Activated naive CD4-positive, alpha-beta T cell treated with anti-CD3 and anti-CD28 coated beads, Interleukin-2, amount 50 U/mL, for 16 hours (primary cell): Measurements from ENCODE around the gene TMPRSS2.

Experiments used
- DNase-seq: peaks from one replicate; pipeline ENCODE4 v3.0.0-alpha.2; 2020

Gene TMPRSS2

DNA sequence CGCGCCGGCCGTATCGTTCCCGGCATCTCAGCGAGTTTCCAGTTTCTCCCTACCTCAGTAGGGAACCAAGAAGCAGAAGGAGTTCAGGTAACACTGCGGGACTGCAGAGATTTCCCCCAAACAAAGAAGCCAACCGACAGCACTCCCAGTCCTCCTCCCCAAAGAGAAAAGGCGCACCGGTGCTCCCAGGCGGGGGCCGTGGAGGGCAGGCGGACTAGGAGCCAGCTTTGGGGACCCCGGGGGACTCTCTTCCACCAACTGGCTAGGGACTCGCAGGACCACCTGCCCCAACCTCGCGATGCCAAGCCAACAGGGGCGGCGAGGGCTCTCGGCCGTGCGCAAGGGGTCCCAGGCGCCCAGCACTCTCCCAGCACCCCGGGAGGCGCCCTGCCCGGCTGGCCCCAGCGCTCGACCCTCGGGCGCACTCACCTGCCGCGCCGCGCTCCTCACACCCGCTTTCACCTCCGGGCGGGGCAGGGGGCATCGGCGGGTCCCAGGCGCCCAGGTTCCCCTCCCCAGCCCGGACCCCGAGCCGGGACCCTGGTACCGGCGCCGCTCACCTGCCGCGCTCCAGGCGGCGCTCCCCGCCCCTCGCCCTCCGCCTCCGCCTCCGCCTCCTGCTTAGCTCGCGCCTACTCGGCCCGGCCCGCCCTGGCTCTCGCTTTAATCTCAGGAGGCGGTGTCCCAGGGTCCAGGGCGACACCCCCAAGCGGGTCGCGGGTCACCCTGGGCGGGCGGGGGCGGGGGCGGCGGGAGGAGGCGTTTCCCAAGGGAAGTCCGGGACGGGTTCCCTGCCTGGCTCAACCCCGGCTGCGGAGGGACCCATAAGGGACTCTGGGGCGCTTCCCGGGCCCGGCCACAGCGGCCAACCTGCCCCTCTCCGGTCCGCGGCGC lies at the start of gene TMPRSS2:
Gene TMPRSS2, minus strand, starts transcription at position 638 of the 894 bp plus-strand sequence. CDS start 10,025 bp downstream, outside the sequence.
- no peak for DNase-seq

DNA sequence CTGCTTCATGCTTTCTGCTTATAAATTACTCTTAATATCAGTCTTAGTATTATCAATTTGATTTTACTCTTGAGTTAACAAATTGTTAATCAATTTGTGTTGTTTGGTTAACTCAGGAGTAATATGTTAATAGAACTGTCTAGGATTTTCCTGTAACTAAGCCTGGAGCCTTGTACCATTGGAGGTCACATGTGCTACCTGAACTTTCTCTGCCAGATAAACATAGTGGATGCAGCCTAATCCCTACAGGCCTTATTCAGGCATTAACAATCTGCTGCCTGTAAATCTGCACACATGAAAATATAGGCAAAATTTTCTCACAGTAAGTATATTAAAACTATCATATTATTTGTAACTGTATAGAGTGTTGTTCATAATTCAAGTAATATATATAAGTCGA lies 47.1 kb upstream of the TMPRSS2 start:
- no peak for DNase-seq

DNA sequence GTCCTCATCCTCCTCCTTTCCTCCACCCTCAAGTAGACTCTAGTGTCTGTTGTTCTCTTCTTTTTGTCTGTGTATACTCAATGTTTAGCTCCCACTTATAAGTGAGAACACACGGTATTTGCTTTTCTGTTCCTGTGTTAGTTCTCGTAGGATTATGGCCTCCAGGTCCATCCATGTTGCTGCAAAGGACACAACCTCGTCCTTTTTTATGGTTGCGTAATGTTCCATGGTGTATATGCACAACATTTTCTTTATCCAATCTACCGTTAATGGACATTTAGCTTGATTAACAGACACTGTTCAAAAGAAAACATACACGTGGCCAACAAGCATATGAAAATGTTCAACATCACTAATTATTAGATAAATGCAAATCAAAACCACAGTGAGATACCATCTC lies 44.3 kb upstream of the TMPRSS2 start:
- no peak for DNase-seq

DNA sequence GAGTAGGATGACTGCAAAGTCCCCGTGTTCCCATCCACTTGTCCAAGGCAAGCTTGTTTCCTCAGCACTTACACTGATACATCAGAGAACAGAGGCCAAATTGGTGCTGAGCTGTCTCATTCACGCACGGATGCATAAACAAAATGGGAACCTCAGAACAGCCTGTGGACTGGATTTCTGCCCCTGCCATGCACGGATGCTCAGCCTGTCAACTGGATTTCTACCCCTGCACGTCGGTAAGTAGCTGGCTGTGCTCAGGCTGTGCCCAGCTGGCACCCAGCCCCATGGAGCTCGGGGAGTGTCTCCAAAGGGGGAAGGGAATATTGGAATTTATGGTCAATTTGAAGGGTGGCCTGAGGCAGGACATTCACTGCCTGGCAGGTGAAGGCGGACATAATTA lies 40.8 kb upstream of the TMPRSS2 start:
- DNase-seq: no peak

DNA sequence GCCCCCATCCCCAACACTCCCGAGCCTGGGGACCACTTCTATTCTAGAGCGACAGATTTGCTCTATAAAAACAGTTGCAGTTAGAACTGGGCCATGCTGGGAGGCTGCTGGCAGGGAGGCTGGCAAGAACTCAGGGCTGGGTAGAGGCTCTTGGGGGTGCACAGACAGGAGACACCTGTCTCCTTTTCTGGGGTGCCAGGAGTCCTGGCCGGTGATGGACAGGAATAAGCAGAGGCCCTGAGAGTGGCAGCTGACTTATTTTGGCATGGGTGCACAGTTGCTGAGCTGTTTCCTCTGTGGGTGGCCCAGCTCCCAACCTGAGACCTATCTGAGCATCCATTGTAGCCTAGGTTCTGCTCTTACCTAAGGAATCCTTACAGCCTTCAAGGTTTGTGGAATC lies 39.2 kb upstream of the TMPRSS2 start:
- no peak for DNase-seq

DNA sequence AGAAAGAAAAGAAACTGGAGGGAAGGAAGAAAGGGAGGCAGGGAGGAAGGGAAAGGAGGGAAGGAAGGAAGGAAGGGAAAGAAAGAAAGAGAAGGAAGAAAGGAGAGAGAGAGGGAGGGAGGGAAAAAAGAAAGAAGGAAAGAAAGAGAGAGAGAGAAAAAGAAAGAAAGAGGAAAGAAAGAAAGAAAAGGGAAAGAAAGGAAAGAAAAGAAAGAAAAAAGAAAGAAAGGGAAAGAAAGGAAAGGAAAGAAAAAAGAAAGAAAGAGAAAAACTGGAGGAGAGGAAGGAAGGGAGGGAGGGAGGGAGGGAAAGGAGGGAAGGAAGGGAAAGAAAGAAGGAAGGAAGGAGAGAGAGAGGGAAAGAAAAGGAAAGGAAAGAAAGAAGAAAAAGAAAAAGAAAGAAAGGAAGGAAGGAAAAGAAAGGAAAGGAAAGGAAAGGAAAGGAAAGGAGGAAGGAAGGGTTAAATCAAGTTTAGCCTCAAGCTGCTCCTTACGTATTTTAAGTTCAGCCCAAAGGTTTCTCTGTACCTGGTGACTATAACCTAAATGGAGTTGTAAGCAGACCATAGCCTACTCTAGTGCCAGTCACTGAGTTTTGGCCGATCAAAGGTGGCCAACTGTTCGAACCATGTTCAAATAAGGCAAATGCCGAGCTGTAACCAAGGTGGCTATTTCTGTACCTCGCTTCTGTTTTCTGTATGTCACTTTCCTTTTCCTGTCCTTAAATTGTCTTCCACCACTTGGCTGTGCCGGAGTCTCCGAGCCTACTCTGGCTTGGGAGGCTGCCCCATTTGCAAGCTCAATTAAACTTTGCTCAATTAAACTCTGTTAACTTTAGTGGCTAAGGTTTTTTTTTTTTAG lies 37.8 kb upstream of the TMPRSS2 start:
- DNase-seq: no peak

DNA sequence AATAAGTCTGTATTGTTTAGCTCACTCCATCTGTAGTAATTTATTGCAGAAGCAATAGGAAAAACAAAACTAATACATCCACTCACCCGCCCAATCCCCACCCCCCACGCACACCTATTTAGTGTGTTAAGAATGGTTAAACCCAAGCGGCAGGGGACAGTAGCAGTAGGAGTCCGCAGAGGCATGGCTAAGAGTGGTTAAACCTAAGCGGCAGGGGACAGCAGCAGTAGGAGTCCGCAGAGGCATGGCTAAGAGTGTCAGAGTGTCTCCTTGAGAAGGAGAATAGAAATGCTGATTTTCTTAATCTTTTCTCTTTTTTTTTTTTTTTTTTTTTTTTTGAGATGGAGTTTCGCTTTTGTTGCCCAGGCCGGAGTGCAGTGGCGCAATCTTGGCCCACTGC lies 34.8 kb upstream of the TMPRSS2 start:
- DNase-seq: no peak

DNA sequence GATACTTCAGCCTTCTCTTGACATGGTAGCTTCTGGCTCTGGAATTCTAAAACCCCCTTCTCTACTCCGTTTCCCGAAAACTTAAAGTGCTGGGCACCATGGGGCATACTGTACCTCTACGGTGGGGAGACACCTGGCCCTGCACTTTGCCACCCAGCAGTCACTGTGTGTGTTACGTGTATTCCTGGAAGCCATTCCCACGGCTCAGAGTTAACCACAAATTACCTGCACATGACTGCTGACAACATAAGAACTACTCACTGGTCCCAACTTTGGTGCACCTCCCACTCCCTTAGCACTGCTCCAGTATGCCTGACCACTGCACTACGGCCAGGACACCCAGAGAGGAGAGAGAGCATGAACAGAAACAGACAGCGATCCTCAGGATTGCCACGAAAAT lies 29.4 kb upstream of the TMPRSS2 start:
- no peak for DNase-seq

DNA sequence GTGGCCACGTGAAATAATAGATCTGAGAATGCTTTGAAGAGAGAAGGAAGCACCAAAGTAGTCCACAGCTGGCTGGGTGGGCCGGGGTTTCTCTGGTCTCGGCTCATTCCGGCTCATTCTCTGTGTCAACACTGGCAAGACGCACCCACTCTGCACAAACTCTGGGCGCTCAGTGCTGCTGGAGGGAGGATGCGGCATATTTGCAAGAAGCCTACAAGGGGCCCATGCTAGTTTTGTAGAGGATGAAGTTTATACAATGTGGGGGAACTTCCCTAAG lies 28.8 kb upstream of the TMPRSS2 start:
- DNase-seq: no peak

DNA sequence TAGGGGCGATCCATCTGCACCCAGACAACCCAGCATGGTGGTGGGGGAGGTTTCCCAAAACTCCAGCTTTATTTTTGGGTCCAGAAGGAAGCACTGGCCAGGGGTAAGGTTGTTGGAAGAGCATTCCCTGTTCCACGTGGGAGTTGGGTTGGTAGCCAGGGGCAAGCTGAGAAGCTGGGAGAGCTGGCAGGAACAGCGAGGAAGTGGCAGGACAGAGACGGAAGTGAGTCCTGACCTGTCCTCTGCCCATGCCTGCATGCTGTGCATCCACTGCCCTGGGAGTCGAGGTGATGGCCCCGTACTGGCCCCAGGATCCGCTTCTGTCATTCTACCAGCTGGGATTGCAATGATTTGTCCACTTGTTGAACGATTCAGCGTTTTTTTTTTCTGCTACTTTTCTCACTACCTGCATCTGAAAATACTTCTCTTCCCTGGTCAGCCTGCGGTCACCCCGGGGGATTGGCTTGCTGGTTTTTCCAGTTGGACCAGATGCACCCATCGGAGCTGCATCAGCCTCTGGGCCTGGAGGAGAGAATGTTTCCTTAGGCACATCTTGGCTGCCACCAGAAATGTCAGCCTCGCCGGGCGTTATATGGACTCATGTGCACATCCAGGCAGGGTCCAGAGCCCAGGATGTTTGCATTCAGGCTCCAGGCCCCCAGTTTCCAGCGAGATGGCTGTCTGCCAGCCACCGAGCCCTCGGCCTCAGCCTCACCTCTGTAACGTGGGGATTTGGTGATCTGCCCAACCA lies 28.3 kb upstream of the TMPRSS2 start:
- DNase-seq: no peak

DNA sequence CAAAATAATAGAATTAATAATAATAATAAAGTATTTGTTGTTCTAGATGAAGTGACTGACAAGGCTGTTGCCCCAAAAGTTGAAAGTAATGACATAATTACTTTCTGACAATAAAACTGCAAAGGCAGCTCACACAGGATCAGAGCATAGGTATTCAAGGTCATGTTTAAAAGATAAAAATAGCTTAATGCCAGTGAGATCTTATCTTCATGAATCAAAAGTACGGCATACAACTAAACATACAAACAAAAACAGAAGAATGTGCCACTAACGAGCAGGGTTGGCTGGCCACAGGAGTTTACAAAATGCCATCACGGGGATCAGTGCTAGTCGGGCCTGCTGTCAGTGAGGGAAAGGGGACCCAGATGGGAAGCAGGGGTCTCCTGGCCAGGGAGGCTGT lies 22.4 kb upstream of the TMPRSS2 start:
- no peak for DNase-seq

DNA sequence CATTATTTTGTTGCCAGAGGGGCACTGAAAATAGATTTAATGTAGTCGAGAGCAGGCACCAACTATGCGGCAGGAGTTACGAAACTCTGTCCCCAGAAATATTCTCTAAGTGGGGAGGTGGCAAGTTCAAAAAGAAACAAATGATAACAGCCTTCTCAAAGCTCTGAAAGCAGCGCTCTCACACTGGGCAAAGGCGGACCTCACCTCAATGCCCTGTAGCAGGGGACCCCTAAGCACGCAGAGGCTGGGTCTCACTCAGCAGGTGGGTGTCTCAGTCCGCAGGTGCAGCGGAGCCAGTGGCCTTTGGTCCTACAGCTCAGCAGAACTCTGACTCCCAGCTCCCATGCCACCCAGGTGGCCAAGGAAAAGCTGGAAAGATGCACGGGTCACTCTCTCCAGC lies 21.8 kb upstream of the TMPRSS2 start:
- no peak for DNase-seq

DNA sequence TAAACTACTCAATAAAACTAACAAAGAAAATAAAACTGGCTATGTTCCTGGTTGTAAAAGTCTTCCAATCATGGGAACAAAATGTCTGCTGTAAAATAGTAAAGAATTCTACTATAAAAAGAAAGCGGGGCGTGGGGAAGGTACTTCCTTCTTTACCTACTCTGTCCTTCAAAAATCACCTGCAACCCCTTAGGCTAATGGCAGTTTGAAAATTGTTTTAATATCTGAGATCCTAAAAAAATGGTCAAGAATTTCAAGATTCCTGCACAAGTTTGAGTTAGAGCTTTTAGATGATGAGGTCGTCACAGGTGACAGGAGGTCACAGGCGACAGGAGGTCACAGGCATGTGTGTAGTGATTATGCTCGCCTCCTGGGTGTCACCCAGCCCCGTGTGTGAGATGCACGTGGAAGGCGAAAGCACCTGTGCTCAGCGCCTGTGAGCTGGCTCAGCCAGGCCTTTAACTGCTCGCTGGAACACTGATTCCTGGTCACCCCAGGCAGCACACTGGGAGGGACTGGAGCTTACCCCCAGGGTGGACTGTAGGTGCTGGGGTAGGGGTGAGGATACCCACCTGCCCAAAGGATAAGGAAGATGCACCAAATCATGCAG lies 18.6 kb upstream of the TMPRSS2 start:
- no peak for DNase-seq

DNA sequence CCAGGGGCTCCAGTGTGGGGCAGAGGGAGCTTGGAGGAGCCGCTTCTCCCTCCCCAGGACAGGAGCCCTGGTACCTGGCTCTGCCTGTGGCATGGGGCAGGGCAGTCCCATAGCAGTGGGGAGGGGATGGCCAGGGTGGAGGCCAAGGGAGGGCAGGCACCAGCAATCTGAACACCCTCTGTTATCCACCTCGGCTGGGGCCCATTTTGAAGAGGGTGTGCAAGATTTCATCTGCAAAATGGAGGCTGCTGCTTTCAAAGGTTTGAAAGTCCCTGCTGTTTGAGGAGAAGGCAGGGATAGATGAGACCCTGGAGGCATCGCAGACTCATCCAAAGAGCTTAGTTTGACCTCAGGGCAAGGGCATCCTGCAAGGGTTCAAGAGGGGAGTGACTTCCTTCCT lies 15.2 kb upstream of the TMPRSS2 start:
- no peak for DNase-seq

DNA sequence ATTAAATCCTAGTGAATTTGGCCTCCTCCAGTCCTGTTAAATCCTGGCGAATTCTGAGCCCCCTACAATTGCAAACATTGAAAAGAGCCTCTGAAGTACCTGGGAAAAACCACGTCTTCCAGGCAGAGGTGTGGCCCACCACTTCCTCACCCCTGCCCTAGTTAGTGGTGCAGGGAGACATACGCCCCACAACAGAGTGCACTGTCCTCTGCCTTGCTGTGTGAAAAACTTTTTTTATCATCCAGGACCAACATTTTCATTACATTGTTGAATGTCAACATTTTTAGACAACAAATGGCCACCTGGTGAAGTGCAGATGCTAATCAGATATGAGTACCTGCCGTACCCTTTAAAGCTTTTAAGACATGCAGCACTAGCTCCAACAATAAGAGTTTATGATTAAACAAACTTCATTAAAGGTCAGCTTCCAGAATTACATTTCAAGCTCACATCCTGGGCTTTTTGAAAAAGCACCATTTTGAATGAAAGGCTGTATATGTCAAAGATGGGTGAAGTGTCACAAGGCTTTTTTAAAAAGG lies 13.6 kb upstream of the TMPRSS2 start:
- DNase-seq: no peak

DNA sequence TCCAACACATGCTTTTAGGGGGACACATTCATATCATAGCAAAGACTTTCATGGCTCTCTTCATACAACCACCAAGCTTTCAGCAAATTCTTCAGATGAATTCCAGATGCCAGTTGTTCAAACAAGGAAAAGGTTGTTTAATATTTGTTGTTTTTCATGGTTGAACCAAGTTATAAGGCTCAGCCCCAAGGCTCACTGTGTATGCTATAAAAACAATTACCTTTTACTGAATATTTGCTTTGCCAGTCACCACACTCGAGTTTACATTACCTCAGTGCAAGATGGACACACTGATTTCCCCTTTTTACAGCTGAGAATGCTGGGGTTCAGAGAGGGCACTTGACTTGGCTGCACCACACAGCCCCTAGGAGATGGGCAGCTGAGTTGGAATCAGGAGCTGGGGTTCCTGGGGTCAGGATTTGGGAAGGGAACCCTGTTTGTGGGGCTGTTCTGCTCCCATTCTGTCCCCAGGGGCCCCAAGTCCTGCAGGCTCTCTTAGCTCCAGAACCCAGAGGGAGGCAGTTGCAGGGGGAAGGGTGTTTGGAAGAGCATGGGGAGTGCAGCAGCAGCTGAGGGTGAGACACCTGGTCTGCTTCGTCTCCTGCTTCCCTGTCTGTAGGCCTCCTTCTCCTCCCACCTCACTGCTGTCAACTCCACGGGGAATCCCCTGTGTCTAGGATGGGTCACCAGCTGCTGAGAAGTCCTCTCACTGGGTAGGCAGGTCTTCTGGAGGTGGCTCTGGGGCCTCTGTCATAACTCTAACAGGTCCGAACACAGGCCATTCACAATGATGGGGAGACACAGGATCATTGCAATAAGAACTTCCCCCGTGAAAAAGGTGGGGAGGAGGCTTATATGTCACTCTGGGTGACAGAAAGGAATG lies 12.8 kb upstream of the TMPRSS2 start:
- no peak for DNase-seq

DNA sequence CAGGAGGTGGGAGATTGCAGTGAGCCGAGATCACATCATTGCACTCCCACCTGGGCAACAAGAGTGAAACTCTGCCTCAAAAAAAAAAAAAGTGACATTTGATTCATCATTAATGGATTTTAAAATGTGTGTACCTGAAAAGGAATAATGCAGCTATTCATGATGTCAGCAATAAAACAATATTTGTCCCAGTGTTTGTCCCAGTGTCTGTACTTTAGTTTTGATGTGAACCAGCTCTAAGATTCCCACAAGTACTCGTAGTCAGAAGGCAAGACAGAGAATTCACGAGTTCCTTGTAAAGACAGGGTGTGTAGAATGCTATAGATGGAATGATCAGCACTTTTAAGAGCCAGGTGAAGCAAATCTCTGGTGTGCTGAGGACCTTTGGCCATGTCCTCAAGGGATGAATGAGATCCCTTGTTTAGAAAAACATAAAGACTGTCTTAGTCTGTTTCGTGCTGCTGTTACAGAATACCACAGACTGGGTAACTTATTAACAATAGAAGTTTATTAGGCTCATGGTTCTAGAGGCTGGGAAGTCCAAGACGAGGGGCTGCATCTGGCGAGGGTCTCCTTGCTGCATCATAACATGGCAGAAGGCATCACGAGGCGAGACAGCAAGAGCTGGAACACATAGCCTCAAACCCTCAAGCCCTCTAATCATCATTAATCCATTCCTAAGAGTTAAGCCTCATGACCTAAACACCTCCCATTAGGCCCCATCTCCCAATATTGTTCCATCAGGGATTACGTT lies 12.0 kb upstream of the TMPRSS2 start:
- DNase-seq: no peak

DNA sequence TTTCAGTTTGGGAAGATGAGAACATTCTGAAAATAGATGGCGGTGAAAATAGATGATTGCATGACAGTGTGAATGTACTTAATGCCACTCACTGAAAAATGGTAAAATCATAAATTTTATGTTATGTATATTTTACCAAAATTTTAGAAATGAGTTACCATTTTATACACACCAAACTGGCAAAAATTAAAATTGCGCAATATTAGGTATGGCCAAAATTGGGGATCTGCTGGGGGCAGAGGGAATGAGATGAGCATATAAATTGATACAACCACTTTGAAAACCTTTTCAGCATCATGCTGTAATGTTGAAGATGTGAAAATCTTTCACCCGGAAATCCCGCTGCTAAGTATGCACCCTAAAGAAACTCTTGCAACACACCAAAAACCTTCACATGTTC lies 10.8 kb upstream of the TMPRSS2 start:
- no peak for DNase-seq

DNA sequence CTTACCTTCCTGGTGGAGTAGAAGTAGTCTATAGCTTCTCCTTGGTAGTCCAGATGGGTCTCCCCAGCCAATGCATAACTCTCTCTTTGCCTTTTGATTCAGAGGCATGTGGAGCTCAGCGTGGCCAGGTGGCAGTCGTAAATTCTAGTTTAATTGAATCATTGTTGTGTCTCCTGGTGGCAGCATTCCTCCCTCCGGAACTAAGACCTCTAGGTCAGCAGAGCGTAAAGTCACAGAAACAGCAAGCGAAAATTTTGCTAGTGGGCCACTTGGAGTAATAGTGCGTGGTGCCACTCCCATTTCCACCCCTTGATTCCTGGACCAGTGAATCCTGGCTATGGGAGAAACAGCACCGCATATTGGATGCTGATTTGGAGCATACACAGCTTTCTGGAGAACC lies 3.9 kb upstream of the TMPRSS2 start:
- DNase-seq: no peak

DNA sequence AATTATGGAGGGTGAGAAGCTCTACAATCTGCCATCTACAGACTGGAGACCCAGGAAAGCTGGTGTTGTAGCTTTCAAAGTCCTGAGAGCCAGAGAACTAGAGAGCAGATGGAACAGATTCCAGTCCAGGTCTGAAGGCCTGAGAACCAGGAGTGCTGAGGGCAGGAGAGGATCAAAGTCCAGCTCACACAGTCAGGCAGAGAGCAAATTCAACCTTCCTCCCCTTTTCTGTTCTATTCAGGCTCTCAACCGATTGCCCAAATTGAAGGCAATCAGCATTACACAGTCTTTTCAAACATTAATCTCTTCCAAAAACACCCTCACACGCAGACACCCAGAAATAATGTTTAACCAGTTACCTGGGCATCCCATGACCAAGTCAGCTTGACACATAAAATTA lies 2.5 kb upstream of the TMPRSS2 start:
- no peak for DNase-seq

DNA sequence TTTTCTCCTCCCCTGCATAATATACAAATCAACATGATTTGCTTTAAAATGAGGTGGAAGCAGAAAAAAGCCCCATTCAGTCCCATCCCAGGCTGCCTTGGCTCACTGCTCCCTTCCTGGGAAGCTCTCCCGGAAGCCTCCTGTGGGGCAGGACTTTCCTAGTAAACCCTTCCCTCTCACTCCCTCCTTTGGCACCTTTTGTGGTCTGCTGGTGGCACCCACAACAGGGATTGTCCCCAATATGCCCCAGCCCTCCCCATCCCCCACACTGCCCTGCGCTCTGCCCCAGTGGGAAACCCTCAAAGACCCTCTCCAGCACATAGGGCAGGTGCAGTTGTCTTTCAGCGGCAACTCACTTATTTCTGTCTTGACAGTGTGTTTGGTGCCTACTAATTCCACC lies 1.8 kb upstream of the TMPRSS2 start:
- no peak for DNase-seq
